Measurements from ENCODE around the gene TOP1.
"Not testable (repeated sequence)": the region's sequence is repeated elsewhere in the genome, so short reads cannot be mapped to it uniquely, and the experiment has no call there.

Gene TOP1

DNA sequence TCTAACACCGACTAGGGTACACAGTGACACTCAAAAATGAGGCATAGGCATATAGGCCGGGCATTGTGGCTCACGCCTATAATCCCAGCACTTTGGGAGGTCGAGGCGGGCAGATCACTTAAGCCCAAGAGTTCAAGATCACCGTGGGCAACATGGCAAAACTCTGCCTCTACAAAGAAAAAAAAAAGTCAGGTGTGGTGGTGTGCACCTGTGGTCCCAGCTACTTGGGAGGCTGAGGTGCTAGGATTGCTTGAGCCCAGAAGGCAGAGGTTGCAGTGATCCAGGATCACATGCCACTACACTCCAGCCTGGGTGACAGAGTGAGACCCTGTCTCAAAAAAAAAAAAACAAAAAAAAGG is 24.7 kb upstream of the TOP1 start:
- DNase-seq (ENCODE audit: low read depth in 2 of 2) = not testable (repeated sequence)

DNA sequence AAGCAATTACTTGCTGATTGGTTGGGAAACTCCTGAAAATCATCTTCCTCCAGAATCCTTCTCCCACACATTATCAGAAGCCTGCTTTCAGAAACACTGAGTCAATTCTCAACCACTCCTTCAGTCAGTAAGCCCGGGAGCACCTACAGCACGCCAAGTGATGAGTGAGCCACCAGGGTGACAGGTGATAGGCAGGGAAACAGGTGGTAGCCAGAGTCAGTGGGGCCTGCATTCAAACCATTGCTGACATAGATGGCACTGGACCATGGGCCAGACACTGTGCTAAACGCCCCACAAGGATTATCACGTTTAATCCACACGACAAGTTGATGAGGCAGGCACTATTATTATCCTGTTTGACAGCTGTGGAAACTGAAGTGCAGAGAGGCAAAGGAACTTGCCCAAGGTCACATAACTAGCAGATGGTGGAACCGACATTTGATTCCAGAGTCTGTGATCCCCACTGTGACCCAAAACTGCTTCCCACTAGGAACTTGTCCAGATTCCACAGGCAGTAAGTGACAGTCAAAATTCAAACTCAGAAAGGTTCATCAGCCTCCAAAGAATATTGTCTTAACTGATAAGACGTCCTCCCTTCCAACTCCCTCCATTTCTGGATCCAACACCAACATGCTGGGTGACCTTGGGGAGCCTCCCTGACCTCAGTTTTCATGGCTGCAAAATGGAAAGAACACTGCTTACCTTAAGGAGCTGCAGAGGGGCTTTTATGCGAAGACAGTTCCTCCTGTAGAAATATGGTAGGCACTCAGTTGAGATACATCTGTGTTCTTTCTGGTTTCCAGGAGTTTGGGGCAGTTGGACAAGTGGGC is 23.9 kb upstream of the TOP1 start:
- DNase-seq (ENCODE audit: low read depth in 2 of 2) = no peak

DNA sequence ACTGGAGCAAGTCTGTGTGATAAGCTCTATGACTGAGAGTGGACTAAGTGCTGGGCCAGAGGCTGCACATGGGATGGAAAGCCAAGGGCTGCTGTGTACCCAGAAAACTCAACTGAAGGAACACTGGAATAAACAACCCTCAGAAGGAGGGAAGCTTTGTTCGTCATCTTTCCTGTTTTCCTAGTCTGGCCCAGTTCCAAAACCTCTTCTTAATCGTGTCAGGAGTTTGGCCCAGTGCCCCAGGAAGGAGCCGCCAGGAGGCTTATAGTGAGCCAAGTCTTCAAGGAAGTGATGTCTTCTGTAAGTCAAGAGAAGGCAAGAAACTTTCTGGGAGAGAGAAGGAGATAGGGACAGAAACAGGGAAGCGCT is 23.3 kb upstream of the TOP1 start:
- no peak for DNase-seq (ENCODE audit: low read depth in 2 of 2)

DNA sequence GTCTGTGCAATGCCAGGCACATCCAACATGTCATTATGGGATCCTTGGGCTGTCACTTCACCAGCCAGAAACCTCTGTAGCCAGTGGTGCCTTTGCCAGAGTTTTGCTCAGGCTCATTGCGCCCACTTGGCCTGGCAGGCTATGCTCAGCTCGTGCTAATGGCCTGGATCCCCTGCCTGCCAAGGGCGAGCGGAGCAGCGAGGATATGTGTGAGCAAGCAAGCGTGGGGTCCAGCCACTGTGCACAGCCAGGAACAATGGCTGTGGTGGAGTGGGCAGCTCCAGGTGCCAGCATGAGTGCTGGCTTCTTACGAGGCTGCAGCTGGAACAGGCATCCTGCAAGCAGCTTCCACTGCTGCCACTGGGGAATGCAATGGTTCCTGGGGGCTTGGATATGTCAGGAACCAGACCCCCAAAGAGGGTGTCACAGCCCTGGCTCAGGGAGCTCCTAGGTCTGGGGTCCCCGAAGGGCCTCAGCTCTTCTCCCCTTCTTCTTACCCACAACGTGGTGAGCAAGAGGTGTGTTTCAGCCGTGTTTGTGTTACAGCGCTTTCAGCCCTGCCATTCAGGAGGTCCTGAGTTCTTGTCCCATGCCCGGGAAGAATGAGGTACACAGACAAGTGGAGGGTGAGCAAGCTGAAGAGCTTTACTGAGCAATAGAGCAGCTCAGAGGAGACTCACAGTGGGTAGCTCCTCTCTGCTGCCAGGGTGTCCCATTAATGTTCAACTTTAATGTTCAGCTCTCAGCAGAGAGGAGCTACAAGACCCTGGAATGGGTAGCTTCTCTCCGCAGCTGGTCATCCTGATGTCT is 22.3 kb upstream of the TOP1 start:
- no peak for DNase-seq (ENCODE audit: low read depth in 2 of 2)

DNA sequence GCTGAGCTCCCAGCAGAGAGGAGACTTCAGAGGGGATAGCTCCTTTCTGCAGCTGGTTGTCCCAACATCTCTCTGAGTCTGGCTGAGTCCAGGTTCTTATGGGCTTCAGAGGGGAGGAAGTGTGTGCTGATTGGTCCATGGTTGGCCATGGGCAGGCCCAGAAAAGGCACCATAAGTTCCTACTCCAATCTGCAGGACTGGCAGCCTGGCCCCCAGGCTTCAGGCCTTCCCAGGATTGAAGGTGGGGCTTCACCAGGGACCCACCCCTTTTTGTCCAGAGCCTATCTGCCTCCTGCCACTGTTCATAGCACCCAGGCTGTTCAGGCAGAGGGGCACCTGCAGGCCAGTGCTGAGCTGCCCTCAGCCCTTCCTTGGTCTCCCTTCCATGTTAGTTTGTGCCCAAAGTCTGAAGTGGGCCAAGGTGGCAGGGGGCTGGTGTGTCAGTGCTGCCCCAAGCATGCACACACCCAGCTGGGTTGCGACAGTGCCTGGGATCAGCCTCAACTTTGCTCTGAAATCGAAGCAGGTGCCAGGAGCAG is 21.6 kb upstream of the TOP1 start:
- no peak for DNase-seq (ENCODE audit: low read depth in 2 of 2)

DNA sequence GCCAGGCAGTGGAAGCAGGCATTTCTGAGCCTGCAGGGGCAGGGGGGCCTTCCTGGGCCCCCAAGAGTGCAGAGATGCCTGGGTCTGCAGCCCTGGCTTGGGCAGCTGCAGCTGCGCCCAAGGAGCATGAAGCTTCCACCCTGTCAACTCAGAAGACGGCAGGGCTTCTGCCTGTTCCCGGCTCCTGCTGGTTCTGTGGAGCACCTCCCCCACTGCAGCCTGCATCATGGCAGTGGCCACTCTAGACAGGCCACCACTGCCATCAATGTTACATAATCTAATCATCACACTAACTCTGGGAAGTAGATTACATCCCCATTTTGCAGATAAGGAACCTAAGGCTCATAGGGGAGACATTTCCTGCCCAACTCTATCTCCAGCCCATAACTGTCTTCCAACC is 21.1 kb upstream of the TOP1 start:
- no peak for DNase-seq (ENCODE audit: low read depth in 2 of 2)

DNA sequence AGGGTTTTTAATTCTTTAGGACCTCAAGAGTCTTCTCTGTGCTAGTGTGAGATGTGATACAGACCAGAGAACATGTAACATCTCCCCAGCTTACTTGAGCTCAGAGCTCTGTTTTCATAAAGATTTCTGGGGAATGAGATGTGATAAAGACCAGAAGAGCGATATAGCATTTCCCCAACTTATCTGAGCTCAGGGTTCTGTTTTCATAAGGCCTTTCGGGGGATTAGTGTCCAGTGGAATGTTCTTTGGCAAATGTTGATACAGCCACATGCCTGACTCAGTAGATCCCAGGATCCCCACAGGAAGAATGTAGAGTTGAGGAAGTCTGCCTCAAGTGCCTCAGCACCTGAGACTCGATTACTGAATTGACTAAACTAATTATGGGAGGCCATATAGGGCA is 18.7 kb upstream of the TOP1 start:
- no peak for DNase-seq (ENCODE audit: low read depth in 2 of 2)

DNA sequence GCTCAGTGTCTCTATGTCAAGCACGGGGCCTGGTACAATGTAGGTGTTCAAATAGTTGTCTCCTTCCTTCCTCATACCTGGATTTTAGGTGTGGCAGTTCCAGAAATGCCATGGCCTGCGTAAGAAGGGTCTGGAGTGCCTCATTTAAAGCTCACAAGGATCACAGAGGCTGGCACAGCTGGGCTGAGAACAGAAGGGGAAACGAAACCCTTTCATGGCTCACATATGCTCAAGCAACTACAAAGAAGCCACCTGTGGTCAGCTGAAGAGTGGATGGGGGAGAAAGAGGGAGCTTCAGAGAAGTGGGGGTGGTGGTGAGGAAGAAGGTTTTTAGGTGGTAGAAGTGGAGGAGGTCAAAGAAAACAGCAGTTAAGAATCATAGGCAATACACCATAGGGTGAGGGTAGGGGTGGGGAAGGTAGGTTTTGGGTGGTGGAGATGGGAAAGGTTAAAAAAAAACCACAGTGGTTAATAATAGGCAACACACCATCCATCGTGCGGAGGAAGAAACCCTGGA is 17.0 kb upstream of the TOP1 start:
- DNase-seq (ENCODE audit: low read depth in 2 of 2) = no peak

DNA sequence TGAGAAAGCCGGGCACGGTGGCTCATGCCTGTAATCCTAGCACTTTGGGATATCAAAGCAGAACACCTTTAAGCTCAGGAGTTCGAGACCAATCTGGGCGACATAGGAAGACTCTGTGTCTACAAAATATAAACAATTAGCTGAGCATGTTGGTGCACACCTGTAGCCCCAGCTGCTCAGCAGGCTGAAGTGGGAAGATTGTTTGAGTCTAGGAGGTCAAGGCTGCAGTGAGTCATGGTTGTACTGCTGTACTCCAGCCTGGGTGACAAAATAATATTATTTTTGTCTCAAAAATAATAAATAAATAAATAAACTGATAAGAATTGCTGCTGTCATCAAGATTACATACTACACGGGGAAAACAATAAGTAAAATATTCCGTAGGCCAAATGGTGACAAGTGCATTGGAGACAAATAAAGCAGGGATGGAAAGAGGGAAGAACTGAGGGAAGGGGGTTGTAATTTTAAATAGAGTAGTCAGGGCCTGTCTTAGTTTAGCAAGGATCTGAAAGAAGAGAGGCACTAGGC is 14.0 kb upstream of the TOP1 start:
- no peak for DNase-seq (ENCODE audit: low read depth in 2 of 2)

DNA sequence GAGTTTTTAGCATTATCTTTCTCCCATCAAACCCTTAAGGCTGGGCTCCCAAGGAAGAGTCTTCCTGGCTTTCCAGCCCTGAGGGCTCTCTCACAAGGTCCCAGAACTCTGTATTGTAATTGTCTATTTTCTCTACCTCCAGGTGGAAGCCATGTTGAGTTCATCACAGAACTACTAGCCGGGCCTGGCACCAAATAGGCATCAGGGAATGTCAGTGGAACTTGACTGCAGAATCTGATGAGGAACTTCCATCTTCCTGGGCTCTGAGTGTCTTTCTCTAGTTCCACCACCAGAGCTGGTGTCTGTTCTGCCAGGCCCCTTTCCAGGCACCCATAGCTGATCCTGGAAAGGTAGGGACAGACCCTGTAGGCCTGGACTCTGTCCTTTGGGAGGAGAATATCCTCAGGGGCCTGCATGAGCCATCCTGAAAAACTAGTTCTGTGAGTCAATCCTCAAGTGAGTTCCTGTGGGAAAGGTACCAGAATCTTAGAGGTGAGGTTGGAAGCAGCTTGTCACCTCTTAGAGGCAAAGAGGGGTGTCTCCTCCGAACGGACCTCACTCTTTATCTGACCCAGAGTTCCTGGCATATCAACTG is 11.1 kb upstream of the TOP1 start:
- no peak for DNase-seq (ENCODE audit: low read depth in 2 of 2)

DNA sequence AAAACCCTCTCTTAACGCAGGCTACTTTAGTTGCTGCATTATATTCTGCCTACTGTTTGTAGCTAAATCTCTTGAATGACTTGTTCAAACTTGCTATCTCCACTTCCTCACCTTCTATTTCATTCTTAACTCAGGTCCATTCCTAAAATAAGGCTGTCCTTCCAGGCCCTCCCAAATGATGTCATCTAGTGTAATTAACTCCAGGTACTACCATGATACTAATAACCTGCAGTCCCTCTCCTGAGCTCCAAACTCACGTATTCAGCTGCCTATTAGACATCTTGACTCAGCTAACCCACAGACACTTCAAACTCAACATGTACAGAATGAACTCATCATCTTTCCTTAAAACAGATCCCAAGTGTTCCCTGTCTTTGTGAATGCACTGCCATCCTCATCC is 10.5 kb upstream of the TOP1 start:
- DNase-seq (ENCODE audit: low read depth in 2 of 2) = no peak

DNA sequence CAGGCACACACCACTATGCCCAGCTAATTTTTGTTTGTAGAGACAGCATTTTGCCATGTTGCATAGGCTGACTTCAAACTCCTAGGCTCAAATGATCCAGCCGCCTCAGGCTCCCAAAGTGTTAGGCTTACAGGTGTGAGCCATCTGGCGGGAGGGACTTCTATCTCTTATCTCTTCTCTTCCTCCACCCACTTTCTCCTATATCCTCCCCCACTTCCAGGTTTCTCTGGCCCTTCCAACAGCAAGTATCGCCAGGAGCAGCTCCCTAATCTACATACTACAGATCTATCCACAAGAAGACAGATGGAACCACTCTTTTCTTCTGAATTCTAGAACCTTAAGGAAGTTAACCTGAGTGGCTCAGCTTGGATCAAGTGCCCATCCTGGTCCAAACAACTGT is 5.1 kb upstream of the TOP1 start:
- no peak for DNase-seq (ENCODE audit: low read depth in 2 of 2)

DNA sequence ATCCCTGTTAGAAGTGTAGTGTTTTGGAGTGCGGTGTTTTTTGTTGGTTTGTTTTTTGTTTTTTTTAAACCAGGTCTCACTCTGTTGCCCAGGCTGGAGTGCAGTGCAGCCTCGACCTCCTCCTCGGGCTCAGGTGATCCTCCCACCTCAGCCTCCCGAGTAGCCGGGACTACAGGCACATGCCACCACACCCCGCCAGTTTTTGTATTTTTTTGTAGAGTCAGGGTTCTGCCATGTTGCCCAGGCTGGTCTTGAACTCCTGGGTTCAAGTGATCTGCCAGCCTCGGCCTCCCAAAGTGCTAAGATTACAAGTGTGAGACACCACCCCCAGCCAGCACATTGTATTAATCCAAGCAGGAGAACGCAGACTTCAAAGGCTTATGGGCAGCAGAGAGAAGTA is 1.3 kb upstream of the TOP1 start:
- no peak for DNase-seq (ENCODE audit: low read depth in 2 of 2)

DNA sequence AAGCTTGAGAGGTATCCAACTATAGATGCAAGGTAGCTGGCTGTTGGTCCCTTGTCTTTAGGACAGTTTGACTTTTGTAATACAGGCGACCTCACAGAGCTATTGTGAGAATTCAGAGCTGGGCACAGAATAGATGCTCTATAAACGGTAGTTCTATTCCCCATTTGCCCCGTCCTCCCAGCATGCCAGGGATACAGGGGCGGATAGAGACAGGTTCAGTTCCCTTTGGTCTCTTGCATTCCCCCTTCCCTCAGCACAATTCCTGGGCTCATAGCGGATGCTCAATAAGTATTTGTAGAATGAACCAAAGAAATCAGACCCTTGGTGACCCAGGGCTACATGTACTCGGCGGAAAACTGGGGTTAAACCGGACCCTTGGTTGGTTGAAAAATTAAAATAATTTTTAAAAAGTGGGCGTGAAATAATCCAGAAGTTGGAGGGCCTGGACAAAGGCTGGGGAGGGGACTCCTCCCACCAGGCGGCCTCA is 707 bp upstream of the TOP1 start:
- DNase-seq (ENCODE audit: low read depth in 2 of 2) = no peak

DNA sequence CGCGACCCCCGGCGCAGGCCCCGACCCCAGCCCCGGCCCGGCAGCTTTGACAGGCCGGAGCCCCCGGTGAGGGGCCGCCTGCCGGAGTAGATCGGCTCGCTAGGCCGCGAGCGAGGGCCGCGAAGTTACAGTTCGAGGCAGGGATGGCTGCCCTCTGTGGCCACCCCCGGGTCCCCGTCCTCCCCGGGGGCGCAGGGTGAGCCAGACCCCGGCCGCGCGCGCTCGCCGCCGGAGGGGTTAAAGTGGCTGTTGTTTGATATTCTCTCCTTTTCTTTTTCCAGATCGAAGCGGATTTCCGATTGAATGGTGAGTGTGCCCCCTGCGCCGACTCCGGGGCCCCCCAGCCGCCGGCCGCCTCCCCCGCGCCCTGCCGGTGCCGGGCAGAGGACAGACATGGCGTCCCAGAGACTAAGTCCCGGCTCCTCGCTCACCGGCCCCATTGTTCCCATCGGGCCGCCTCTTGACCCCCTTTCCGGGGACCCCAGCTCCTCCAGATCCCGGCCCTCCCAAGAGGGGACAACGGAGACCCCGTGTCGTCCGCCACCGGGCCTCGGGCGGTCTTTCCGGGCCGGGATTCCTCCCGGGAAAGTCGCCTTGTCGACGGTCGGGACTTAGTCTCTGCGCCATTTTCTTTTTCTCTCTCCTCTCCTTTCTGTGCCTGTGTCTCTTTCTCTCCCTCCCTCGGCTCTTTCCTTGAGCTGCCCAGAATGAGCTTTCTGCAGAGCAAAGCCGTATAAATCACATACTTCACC is 704 bp downstream of the TOP1 start:
- peak in 1 of 2 donors; percentile 13 for DNase-seq (ENCODE audit: low read depth in 2 of 2)

DNA sequence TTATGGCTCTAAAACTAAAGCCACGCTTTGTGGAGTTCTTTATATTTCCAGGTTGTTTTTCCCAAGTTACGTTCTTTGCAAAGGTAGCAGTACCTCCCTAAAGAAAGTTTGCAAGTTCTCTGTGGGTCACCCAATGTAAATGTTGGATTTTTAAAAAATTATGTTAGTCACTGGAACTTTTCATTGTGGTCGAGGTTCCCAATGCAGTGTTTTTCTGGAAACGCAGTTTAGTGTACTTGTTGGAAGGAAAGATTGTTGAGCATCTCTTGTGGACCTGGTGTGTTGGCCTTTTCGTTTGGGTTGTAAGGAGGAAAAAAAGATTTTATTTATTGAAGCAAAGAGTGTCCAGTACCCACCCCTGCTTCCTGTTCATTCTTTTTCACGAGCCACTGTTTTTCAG is 1.4 kb downstream of the TOP1 start:
- DNase-seq (ENCODE audit: low read depth in 2 of 2) = no peak

DNA sequence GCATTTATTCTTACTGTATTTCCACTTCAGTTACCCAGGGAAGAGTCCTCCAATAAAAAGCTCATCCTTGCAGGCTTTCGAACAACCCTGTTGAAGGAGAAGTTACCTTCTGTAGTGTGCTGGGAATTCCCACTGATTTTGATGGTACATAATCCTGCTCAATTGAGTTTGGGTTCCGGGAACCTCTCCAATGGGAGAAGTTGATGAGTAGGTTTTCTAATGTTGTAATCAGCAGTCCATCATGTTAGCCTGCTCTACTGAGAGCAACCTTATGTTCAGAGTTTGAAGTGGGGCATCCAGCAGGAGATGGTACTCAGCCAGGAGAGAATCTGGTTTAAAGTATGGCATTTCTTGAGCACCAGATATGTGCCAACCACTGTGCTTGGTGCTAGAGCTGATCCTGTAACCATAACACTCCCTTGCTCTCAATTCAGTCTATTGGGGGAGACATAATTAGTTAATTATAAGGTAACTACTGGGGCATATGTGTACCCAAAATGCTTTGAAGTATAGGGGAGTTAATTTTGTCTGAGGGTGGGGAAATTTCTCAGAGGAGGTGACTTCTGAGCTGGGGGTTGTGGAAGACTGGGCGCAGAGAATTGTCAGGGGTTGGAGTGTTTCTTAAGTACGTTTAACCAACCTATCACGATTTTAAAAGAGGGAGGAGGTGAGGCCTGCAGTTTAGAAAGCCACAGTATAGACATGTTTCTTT is 2.1 kb downstream of the TOP1 start:
- no peak for DNase-seq (ENCODE audit: low read depth in 2 of 2)

DNA sequence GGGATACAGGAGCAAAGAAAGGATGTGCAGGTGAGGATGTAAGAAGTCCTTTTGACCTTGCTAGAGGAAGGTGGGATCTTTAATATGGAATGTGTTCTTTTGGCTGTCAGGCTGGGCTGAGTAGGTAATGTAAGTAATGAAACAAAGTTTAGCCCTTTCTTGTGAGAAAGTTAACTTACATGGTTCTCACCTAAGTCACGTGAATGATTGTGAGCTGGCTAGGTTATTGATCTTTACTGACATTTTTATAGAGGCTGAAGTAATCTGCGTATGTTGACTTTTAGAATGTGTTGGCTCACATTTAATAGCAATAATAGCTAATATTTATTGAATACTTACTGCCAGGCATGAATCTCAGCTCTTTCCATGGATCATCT is 2.6 kb downstream of the TOP1 start:
- DNase-seq (ENCODE audit: low read depth in 2 of 2) = no peak

DNA sequence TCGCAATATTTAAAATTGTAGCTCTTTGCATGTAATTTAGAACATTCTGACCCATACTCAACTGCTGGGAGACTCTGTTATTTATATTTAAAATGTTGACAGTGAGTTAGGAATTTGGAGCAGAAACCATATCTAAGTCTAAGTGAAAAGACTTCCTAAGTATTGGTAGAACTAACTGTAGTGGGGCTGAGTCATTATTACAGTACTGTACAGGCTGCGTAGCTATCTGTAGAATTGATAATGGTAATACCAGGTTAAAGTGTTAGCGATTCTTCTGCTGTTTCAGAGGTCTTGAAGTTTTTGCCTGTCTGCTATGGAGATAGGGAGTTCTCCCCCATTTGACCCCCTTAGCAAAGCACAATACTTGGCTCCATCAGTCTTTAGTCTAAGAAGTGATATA is 3.6 kb downstream of the TOP1 start:
- no peak for DNase-seq (ENCODE audit: low read depth in 2 of 2)

DNA sequence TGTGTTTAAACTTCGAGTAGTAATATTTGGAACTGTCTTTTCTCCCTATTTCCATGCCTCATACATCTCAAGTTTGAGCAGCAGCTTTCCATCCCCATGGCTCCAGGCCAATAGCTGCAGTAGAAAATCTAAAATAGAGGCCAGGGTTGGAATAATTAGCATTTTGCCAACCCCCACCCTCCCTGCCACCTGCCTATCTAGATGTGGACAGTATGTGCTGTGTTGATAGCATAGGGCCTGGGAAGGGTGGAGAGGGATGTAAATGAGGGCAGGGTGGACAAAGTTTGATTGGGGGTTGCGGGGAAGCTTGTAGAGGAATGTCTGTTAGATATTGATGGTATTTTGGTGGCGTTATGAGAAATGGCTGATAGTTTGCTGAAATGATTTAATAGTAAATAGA is 5.6 kb downstream of the TOP1 start:
- no peak for DNase-seq (ENCODE audit: low read depth in 2 of 2)

DNA sequence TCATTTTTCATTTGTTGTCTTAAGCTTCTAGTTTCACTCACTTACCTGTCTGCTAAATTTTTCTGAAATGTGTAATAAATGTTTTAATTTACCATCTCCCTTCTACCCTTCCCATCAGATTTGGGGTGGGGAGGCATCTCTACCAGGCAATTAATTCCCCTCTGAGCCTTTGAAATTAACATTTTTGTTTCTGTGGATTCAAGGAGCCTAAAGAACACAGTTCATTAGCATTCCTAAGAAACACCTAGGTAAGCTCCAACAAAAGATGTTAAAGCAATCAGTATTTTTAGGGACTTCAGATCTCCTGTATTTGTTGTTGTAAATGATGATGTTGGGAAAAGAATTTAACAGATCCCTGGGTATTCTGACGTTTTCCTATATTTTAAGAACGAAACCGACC is 6.6 kb downstream of the TOP1 start:
- DNase-seq (ENCODE audit: low read depth in 2 of 2) = no peak

All from stimulated activated CD8-positive, alpha-beta memory T cell treated with anti-CD3 and anti-CD28 coated beads, Interleukin-15, amount 100 ng/mL, for 4 hours (primary cell).